HG02981 (cell line): ENCODE results near the gene ZNF146.
"Not testable (repeated sequence)": the region's sequence is repeated elsewhere in the genome, so short reads cannot be mapped to it uniquely, and the experiment has no call there.

ENCODE experiments used
- ATAC-seq: cut with Tn5 transposase; IDR thresholded peaks from one replicate; pipeline ENCODE4 v1.9.1; 2021; ENCODE audit warnings: mild to moderate bottlenecking, moderate library complexity; ENCODE audit not compliant: unreplicated experiment

Gene ZNF146

DNA sequence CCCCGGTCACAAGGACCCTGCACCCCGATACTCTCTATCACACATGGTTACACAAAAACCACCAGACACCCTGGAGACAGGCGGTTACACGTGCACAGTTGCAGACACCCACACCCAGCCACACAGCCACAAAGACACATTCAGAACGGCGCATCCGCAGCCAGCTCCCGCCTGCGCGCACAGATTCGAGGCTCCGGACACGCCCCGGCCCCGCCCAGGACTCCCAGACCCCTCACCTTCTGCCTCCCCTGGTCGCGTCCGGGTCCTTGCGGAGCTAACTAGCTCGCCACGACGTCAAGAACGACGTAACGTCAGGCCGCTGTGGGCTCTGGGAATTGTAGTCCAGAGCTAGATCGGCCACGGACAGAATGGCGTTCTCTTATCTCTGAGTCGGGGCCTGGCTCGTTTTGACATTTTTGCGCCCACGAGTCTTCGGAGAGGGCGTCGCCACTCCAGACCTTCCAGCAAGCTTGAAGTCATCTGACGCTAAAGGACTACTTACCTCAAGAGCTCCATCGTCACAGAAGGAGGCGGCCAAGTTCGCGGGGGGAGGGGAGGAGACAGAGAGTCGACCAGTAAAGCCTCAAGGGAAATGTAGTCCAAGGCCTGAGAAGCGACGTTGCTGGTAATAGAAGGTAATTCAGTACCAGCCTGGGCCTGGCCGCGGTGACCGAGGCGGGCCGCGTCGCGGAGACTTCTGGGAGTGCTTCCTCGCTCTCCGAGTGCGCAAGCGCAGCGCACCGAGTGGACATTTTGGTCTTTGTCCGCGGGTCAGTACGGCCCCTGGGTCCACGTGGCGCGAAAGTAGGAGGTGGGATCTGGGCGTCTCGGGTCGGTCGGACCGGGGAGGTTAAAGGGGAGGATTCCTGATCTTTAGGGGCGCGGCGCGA, at the start of gene ZNF146, which contains the start of gene ZNF565:
Gene ZNF146 (plus strand): TSS at position 721 of the 890 bp plus-strand sequence. CDS start 21,335 bp downstream, outside the sequence.
Gene ZNF565 (minus strand): TSS at position 280 of the 890 bp plus-strand sequence. CDS start 12,680 bp downstream, outside the sequence.
- ATAC-seq = peak; percentile 86

GRCh38 chr19:36169084-36169760, 45.7 kb upstream of the ZNF146 start:
- ATAC-seq = no peak

GRCh38 chr19:36172852-36173251, 42.1 kb upstream of the ZNF146 start:
- ATAC-seq = no peak

- not testable (repeated sequence) for ATAC-seq
Observed at GRCh38 chr19:36173846-36174245, 41.1 kb upstream of the ZNF146 start.

- not testable (repeated sequence) for ATAC-seq
Observed at GRCh38 chr19:36179077-36179476, 35.8 kb upstream of the ZNF146 start.

GRCh38 chr19:36182612-36183244, 32.2 kb upstream of the ZNF146 start:
- ATAC-seq = no peak

- ATAC-seq = no peak
Observed at GRCh38 chr19:36183245-36183628, 31.7 kb upstream of the ZNF146 start.

DNA sequence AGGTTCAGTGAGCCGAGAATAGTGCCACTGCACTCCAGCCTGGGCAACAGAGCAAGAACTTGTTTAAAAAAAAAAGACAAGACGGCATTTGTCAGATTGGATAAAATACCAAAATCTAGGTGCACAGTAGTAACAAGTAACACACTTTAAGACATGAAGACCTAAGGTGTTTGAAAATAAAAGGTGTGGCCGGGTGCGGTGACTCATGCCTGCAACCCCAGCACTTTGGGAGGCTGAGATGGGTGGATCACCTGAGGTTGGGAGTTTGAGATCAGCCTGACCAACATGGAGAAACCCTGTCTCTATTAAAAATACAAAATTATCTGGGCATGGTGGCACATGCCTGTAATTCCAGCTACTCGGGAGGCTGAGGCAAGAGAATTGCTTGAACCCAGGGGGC, 28.2 kb upstream of the ZNF146 start:
- not testable (repeated sequence) for ATAC-seq

DNA sequence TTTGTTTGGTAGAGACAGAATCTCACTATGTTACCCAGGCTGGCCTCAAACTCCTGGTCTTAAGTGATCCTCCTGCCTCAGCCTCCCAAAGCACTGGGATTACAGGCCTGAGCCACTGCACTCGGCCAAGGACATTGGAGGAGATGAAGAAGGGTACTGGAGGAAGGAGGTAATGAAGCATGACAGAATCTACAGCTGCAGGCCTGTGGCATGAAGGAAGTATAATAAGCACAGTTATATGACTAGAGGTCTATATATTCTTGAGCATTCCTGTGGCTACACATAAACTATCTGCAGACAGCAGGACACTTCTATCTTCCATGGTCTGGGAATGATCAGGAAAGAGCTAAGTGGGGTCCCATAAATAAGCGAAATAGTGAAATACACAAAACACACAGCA, 18.7 kb upstream of the ZNF146 start:
- no peak for ATAC-seq

DNA sequence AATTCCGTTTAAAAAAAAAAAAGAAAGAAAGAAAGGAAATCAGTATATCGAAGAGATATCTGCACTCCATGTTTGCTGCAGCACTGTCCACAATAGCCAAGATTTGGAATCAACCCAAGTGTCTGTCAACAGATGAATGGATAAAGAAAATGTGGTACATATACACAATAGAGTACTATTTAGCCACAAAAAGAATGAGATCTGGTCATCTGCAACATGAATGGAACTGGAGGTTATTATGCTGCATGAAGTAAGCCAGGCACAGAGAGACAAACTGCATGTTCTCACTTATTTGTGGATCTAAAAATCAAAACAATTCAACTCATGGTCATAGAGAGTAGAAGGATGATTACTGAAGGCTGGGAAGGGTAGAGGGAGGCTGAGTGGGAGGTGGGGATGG, 16.8 kb upstream of the ZNF146 start:
- no peak for ATAC-seq

DNA sequence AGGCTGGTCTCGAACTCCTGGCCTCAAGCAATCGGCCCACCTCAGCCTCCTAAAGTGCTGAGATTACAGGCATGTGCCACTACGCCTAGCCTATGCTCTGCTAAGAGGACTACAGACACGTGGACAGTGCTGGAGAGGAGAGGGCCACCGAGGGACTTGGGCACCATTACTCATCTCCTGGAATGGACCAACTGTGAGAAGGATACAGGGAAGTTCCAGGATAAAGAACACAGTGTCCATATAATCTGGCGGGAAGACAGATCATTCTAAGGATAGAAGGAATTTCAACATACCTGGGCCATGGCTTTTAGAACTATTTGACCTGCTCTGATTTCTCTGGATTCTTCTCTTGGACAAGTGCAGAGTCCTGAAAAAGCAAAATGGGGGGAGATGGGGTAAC, 13.2 kb upstream of the ZNF146 start:
- no peak for ATAC-seq

GRCh38 chr19:36203293-36203692, 11.6 kb upstream of the ZNF146 start:
- ATAC-seq = no peak

DNA sequence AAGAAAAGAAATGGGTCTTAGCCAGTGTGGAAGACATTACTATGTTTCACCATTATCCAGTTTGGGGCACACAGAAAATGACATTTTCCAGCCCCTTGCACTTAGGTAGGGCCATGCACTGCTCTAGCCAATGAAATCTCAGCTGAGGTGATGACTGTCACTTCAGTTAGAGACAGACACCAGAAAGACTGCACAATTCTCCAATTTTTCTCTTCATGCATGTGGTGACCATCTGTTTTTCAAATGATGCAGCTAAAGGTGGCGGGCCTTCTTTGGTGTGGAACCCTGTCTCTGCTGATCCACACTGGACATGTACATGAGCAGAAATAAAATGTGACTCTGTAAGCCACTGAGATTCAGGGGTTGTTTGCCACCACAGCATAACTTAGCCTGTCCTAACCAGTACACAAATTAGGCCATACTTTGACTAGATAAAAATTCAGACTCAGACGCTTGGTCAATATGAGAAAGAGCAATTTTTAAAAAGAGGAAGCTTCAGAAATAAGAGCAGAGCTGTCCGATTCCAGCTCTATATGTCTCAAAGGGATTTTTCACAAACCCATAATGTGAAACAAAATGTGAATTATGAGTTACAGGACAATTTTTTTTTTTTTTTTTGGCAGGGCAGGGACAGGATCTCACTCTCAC, 7.2 kb upstream of the ZNF146 start:
- ATAC-seq = no peak

DNA sequence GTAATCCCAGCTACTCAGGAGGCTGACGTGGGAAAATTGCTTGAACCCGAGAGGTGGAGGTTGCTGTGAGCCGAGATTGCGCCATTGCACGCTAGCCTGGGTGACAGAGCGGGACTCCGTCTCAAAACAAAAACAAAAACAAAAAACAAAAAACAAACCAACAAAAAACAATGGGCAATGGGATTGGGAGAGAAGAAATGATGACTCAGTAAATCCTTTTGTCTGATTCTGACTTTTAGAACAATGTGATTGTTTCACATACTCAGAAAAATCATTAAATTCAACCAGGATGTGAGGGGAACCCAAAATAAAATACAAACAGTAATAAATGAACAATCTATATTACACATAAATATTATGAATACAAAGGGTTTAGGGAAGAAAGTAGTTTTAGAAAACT, 5.5 kb upstream of the ZNF146 start:
- no peak for ATAC-seq

DNA sequence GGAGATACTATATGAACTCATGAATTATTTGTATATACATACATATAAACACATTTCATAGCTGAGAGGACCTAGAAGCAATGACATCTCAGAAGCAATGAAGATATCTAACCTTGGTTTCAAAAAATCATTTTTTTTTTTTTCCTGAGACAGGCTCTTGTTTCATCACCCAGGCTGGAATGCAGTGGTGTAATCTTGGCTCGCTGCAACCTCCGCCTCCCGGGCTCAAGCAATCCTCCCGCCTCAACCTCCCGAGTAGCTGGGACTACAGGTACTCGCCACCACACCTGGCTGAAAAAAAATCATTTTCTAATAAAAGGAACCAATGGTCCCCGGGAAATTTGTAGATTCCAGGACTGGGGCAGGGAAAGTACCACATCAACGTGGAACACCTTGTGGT, 4.4 kb upstream of the ZNF146 start:
- ATAC-seq = no peak

- ATAC-seq = no peak
Observed at GRCh38 chr19:36212895-36213294, 2.0 kb upstream of the ZNF146 start.

GRCh38 chr19:36215276-36216123, 594 bp downstream of the ZNF146 start:
- ATAC-seq = no peak

DNA sequence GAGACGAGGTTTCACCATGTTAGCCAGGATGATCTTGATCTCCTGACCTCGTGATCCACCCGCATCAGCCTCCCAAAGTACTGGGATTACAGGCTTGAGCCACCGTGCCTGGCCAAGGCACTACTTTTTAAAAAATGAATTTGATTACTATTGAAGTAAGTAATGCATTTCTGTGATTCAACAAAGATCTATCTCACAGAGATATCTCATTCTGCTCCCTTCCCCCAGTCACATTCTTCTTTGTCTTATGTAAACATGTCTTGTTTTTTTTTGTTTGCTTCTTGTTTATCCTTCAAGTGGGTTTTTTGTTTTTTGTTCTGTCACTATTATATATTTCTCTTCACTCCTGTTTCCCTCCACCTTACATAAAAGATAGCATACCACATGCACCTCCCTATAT, 6.6 kb downstream of the ZNF146 start:
- no peak for ATAC-seq

DNA sequence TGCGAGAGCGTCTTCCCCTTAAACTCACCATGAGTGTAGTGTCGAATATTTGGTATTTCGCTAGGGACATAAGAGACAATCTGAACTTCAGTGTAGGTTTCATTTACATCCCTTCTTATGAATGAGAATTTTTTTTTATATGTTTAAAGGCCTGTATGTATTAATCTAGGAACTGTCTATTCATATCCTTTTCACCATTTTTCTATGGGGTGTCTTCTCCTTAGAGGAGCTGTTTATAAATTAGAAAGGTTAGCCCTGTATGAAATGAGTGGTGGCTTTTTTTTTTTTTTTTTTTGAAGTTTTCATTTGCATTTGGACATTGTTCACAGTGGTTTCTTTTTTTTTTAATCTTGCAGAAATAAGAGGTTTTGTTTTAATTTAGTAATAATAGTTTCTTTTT, 7.6 kb downstream of the ZNF146 start:
- ATAC-seq = no peak

DNA sequence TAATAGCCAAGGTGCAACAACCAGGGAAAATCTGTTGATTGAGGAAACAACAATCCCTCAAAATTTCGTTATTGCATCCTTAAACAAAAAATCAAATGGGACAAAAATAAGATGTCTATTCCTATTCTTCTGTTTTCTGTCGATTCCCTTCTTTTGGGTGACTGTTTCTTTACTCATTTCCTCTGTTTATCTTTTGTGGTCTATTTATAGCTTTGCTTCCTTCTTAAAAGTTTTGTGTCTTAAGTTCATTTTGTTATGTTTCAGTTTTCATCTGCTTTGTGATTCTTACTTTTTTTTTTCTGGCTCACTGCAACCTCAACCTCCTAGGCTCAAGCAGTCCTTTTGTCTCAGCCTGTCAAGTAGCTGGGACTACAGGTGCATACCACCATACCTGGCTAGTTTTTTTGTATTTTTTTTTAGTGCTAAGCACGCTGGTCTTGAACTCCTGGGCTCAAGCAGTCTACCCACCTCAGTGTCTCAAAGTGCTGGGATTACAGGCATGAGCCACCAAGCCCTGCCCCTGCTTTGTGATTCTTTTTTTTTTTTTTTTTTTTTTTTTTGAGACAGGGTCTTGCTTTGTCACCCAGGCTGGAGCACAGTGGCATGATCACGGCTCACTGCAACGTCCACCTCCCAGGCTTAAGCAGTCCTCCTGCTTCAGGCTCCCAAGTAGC, 10.4 kb downstream of the ZNF146 start:
- ATAC-seq = no peak
